Activated CD8-positive, alpha-beta memory T cell treated with anti-CD3 and anti-CD28 coated beads for 48 hours (primary cell): ENCODE results near the gene GLS.
"Not testable (repeated sequence)": the region's sequence is repeated elsewhere in the genome, so short reads cannot be mapped to it uniquely, and the experiment has no call there.

Experiments
- DNase-seq, 3 experiments: peaks; one replicate each; pipeline ENCODE4 v3.0.0-alpha.2; 2020; ENCODE audit warnings: low read depth in 2 of 3, low spot score in 2 of 3

The GLS gene

DNA sequence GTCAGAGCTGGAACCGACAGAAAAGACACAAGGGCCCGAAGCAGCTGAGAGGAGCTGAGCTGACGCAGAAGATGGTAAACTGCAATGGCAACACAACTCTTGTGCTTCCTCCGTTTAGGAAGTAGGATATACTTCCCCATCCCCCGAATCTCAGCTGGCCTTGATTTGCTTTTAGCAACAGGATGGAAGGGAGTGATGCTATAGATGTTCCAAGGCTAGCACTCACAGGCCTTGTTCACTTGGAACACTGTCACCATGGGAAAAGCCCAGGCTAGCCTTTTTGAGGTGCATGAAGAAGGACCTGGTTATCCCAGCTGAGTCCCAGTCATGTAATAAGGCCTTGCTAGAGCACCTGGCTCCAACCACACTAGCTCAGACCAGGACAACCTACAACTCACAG lies 107.3 kb downstream of the GLS start:
- no peak for DNase-seq

DNA sequence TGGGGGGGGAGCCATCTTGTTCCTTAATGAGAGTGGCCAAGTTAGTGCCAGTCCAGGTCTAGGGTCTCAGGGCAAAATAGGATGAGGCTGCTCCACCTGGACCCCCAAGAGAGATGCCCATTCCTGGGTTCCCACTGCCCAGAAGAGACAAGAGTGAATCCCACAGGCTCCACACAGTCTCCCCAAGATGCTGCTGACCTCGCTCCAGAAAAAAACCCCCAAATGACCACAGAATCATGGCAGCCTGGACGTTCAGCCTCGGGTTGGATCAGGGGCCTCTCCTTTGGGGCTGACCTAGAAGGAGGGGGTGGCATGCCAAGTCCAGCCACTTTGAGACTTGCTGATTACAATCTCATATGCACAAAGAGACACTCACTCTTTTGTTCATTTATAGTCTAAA lies 108.3 kb downstream of the GLS start:
- DNase-seq: no peak

DNA sequence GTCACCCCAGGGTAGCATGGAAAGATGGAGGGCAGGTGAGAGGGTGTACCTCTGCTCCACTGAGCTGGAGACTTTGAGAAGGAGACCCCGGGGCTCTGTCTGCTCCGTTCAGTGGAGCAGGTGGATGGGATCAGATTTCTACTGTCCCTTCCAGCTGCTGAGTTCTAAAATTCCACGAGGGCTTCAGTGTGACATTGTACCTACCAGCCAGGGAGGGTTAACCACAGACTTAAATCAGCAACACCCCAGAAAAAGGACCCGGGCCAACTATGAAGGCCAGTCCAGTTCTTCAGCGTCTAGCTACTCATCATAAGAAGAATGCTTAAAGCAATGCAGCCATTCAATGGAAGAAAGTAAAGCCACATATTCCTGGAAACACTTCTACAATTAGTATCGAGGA lies 109.5 kb downstream of the GLS start:
- DNase-seq: no peak

GRCh38 chr2:190993292-190993643 lies 112.6 kb downstream of the GLS start:
- DNase-seq: no peak

DNA sequence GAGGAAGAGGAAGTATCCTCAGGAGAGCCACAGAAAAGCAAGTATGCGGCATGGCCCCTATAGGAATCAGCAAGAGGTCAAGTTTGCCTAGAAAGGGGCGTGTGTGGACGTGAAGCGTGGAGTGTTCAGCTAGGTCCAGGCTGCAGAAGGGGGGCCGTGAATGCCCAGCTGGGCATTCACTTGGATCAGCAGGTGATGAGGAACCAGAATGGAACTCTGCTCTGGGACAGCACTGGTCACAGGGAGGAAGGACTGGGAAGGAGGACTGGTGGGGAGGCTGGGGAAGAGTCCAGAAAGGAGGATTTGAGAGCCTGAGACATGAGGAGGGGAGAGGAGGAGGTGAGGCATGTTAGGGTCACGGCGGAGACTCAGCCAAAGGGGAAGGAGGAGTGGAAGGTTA lies 113.5 kb downstream of the GLS start:
- DNase-seq: no peak

DNA sequence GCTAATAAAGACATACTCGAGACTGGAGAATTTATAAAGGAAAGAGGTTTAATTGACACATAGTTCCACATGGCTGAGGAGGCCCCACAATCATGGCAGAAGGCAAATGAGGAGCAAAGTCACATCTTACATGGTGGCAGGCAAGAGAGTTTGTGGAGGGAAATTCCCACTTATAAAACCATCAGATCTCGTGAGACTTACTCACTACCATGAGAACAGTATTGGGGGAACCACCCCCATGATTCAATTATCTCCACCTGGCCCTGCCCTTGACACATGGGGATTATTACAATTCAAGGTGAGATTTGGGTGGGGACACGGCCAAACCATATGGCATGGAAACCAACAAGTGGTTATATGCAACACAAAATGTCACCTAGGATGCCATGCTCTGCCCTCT lies 114.7 kb downstream of the GLS start:
- DNase-seq: not testable (repeated sequence)

GRCh38 chr2:190996338-190996946 lies 115.8 kb downstream of the GLS start:
- no peak for DNase-seq

DNA sequence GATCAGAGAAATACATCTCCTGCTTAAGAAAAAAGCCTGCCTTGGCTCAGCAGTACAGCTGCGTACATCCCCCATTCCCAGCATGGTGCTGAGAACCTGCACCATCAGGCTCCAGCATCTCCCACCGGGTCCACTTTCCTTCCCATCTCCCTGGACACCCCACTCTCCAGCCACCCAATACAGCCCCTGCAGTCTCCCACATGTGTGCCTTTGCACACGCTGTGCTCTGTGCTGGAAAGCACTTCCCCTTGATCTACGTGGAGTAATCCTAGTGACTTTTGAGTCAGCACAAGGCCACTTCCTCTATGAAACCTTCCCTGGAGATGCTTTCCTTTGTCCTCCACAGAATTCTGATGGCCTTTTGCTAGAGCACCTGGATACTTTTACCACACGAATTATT lies 116.3 kb downstream of the GLS start:
- no peak for DNase-seq

DNA sequence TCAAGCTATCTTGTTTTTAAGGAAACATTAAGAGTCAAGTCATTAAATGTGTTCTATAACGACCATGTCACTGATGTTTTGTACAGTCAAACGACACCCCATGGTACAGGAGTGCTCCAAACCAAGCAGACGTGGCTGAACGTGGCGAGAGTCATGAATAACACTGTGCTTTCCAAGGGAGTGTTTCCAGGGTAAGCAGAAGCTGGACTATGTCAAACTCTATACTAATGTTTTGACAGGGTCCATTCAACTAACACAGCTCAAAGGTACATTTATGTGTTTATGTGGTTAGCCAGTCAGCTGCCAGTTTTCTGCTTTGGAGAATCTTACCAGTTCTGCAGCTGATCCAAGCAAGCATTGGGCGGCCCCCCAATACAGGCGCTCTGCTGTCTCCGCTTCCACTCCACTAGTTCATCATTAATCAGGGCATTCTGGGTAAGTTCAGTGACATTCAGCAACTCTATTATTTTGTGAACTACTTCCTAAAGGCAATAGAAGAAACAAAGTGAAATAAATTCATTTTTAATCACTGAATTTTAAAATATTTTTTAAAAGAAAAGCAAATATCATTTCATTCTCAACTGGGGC lies 117.0 kb downstream of the GLS start:
- no peak for DNase-seq

GRCh38 chr2:190999058-190999457 lies 118.4 kb downstream of the GLS start:
- no peak for DNase-seq

GRCh38 chr2:190999949-191000665 lies 119.5 kb downstream of the GLS start:
- no peak for DNase-seq

DNA sequence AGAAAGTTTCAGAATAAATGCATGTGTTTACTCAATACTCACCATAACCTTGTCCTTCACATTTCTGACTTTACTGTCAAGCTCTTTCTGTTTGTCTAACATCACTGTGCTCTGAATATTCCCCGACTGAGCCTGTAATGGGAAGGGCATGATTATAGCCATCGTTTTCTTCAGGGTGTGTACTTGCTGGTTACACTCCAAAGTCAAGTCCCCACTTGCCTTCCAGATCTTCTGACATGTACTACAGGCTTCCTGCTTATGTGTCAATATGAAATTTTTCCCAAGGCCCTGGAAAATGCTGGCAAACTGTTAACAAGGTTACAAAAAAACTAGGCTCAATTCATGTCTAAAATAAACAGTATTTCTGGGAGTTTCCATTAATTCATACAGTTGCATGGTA lies 120.4 kb downstream of the GLS start:
- no peak for DNase-seq

DNA sequence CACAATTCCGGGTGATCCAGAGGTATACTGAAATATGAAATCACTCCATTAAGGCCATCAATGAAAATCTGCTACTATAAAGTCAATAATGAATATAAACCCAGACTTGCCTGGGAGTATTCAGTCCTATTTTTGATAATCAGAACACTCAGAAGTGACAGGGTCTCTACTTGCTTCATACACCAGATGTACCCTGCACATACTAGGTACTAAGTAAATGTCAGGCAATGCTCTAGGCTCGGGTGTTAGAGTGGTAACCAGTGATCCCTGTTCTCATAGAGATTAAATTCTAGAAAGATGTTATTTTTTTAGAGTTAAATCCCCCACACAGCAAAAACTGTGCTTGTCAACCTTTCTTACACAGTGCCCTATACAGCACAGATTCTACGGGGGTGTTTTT lies 121.0 kb downstream of the GLS start:
- DNase-seq: no peak

DNA sequence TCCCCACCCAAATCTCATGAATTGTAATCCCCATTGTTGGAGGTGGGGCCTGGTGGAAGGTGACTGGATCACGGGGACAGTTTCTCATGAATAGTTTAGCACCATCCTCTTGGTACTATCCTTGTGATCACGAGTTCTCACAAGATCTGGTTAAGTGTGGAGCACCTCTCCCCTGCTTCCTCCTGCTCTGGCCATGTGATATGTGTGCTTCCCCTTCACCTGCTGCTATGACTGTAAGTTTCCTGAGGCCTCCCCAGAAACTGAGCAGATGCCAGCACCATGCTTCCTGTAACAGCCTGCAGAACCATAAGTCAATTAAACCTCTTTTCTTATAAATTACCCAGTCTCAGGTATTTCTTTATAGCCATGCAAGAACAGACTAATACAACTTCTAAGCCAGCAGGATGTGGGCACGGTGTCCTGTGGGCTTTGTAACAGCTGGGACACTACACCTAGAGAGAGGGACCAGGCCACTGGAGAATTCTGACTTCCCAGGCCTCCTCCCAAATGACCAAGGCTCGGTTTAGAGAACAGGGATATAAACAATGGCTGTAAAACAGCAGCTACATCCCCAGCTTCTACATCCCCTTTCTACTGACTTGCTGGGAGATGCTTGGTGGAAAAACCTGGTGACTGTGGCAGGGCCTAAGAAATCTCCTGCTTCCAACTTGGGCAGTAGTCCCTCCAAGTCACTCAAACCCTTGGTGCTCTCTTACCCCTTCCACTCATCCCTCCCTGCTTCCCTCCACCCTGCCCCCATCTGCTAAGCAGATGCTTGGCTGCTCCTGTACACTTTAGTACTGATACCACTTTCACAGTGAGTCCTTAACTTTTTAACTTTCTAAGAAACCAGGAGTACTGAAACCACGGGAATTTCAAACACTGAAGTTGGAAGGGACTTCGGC lies 123.0 kb downstream of the GLS start:
- no peak for DNase-seq

- no peak for DNase-seq
These were observed 125.7 kb downstream of the GLS start for GRCh38 chr2:191006297-191006696.

- DNase-seq: no peak
These were observed 126.6 kb downstream of the GLS start for GRCh38 chr2:191006997-191007783.

- DNase-seq: no peak
These were observed 127.7 kb downstream of the GLS start for GRCh38 chr2:191008286-191008685.

GRCh38 chr2:191009541-191010374 lies 129.1 kb downstream of the GLS start:
- no peak for DNase-seq

- DNase-seq: no peak
These were observed 130.6 kb downstream of the GLS start for GRCh38 chr2:191010887-191011885.
